KBM-7 (cell line): ENCODE measurements around the gene TNS3.
"Not testable (repeated sequence)": the region's sequence is repeated elsewhere in the genome, so short reads cannot be mapped to it uniquely, and the experiment has no call there.

Experiments used
- DNase-seq: peaks from one replicate; pipeline ENCODE4 v3.0.0-alpha.2; 2015
- in situ Hi-C: fragments of 300-500 bp; cut with MboI; formaldehyde crosslinking; loops from 2 replicates; pipeline ENCODE4 v1.14.3; 2020; ENCODE audit warnings: low sequenced_read_pairs, low pct_unique_long_range_greater_than_20kb, mixed read lengths

TNS3 gene

GRCh38 chr7:47604496-47604890 lies 22.6 kb upstream of the TNS3 start:
- in situ Hi-C loops = no loop called here
- no peak for DNase-seq

DNA sequence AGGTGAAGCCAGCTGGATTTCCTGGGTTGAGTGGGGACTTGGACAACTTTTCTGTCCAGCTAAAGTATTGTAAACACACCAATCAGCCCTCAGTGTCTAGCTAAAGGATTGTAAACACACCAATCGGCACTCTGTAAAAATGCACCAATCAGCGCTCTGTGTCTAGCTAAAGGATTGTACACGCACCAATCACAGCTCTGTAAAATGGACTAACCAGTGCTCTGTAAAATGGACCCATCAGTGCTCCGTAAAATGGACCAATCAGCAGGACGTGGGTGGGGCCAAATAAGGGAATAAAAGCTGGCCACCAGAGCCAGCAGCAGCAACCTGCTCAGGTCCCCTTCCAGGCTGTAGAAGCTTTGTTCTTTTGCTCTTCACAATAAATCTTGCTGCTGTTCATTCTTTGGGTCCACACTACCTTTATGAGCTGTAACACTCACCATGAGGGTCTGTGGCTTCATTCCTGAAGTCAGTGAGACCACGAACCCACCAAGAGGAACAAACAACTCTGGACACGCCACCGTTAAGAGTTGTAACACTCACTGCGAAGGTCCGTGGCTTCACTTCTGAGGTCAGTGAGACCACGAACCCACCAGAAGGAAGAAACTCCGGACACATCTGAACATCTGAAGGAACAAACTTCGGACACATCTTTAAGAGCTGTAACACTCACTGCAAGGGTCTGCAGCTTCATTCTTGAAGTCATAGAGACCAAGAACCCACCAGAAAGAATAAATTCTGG lies 21.8 kb upstream of the TNS3 start:
- DNase-seq, in situ Hi-C loops: not testable (repeated sequence)

- in situ Hi-C loops = no loop called here
- no peak for DNase-seq
These were observed 20.5 kb upstream of the TNS3 start for GRCh38 chr7:47602272-47603004.

DNA sequence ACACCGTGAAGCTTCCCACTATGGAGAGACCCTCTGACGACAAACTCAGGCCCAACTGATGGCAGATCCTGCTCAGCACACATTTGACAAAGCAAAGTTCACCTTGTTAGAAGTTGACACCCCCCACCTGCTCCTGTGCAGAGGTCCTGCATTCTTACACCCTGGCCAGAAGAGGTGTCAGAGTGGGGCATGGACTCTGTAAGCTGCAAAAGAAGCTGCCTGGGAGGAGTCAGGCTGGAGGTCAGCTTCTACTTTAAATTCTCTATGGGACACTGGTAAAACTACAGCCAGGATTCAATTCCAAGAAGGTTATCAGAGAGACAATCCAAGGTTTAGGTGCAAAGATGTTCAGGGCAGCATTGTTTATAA lies 20.0 kb upstream of the TNS3 start:
- in situ Hi-C loops = no loop called here
- no peak for DNase-seq

DNA sequence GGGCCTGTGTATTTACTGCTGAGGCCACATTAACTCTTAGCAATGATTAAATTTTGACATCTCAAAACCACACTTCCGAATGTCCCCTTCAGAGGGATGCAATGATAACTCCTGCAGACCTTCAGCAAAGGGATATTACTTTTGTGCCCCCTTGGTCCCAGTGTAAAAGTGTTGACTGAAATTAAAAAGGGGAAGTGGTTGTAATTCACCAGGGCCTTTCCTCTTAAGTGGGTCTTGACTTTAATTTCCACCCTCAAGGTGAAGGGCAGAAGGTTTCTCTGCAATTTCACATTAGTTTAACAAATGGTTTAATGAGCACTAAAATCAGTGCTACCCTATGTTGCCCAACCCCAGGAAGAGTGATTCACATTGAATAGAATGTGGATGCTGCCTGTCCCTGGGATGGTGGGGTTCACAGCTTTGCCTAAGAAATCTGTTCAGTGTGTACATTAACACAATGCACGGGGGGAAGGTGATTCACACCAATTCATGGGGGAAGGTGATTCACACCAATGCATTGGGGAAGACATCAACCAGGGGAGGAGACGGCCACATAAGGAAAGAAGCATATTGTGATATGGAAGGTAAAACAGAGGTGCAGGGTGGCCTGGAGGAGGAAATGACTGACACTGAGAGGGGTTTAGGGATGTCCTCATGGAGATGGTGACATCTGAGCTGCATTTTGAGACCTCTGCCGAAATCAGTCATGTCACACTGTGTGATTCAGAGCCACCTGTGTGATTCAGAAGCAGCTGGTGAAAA lies 19.4 kb upstream of the TNS3 start:
- in situ Hi-C loops = no loop called here
- peak; percentile 63 for DNase-seq

- DNase-seq = no peak
- in situ Hi-C loops = no loop called here
These were observed 18.5 kb upstream of the TNS3 start for GRCh38 chr7:47600199-47601118.

DNA sequence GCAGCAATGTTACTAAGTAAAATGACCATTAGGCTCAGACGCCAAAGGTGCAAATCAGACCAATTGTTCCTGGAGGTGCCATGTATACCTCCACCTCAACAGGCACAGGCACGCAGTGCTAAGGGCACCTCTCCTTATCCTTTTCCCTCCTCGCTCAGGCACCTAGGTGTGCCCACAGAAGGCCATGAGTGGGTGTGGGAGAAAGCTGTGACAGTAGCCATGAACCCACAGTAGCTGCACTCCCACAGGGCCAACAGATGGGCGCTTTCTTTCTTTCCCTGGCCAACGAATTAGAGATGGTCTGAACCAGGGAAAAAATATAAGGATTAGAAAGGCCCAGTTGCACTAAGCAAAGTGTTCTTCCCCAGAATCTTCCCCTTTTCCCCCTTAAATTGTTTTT lies 15.5 kb upstream of the TNS3 start:
- DNase-seq = no peak
- in situ Hi-C loops = no loop called here

DNA sequence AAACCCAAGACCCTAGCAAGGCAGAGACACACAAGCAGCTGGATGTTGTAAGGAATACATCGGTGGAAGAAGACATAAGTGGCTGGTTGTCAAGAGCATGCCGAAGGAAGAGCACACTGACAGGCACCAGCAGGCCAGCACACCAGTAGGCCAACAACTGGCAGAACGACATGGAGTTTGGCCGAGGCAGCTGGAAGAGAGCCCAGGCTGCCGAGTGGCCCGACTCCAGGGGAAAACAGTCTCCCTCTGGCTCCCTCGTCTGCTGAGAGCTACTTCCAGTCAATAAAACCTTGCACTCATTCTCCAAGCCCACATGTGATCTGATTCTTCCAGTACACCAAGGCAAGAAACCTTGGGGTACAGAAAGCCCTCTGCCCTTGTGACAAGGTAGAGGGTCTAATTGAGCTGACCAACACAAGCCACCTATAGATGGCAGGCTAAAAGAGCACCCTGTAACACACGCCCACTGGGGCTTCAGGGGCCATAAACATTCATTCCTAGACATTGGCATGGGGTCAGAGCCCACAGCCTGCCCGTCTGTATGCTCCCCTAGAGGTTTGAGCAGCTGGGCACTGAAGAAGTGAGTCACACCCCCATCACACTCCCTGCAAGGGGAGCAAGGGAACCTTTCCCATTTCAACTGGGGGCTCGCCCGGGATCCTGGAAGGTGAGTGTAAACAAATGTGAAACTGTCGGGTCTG lies 14.7 kb upstream of the TNS3 start:
- in situ Hi-C loops = no loop called here
- no peak for DNase-seq

DNA sequence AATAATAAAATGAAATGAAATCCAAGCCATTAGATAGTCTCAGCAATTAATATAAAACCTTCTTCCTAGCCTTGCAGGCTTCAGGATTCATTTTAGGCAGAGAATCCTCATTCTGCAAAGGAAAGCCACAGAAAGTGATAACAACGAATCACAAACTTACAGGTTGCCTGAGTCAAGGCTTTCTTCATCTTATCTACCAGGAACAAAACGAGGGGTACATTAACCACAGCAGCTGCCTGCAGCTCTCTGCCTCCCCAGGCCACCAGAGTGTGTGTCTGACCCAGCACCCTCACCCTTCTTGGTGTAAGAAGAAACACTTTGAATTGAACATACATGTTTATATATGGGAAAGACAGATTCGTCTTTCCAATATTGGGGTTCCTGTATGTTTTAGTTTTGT lies 12.5 kb upstream of the TNS3 start:
- in situ Hi-C loops = no loop called here
- no peak for DNase-seq

DNA sequence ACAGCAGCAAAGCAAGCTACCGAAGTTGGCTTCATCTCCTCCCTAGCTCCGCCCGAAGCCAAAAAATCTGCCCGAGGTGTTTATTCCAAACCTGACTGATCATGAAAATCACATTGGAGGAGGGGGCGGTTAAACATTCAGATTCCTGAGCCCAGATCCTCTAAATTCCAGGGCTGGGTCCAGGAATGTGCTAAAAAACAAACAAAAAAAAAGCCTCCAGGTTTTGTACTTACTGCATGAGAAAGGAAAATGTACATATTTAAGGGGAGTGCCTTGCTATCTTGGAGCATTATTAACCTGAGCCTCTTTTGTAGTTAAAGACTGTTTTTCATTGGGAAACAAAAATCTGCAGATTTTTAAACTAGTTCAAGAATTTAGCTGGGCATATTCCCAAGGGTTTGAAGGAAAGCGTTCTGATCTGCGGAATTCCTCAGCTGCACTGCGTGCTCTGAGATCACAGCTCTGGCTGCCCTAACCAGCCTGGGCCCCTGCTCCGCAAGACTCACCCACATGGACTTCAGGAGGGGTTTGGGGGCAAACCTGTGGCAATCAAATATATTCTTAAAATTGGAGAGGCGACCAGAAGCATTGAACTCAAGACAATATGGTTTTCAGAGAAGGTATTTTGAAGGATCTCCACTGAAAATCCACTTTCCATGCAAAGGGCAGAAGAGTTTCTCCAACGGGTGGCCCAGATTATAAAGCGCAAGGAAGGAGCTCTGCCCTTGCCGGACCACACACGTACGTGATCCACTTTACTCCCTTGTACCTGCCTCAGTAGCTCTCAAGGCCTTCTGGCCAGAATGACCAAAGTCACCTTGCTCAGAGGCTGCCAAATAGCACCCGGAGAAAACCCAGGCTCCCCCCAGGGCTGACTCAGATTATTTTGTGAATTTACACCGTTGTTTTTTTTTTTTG lies 10.0 kb upstream of the TNS3 start:
- DNase-seq = no peak
- in situ Hi-C loops = no loop called here

DNA sequence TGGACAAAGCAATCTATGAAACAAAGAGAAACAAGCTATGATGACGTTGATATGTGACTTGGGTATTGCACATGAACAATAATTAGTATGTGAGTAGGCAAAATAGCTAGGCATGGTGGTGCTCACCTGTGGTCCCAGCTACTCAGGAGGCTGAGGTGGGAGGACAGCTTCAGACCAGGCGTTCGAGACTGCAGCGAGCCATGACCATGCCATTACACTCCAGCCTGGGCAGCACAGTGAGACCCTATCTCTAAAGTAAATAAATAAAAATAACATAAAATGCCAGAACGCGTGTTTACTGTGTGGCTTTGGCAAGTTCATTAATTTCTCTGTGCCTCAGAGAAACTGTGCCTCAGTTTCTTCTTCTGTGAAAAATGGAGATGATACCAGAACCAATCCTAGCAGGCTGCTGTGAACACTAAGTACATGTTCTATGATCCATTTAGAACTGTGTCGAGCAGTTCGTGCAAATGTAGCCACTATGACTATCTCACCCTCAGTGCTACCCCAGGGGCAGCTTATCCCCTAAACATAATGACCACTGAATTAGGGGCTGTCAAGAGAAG lies 9.3 kb upstream of the TNS3 start:
- in situ Hi-C loops = no loop called here
- DNase-seq = no peak

DNA sequence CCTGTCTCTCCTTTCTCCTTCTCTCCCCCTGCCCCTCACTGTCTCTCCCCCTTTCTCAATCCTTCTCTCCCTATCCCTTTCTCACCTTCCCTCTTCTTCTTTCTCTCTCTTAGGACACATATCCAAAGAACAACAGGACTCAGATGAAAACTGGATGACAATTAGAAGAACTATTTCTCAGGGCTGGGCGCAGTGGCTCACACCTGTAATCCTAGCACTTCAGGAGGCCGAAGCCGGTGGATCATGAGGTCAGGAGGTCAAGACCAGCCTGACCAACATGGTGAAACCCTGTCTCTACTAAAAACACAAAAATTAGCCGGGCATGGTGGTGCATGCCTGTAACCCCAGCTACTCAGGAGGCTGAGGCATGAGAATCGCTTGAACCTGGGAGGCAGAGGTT lies 8.3 kb upstream of the TNS3 start:
- in situ Hi-C loops = not testable (repeated sequence)

DNA sequence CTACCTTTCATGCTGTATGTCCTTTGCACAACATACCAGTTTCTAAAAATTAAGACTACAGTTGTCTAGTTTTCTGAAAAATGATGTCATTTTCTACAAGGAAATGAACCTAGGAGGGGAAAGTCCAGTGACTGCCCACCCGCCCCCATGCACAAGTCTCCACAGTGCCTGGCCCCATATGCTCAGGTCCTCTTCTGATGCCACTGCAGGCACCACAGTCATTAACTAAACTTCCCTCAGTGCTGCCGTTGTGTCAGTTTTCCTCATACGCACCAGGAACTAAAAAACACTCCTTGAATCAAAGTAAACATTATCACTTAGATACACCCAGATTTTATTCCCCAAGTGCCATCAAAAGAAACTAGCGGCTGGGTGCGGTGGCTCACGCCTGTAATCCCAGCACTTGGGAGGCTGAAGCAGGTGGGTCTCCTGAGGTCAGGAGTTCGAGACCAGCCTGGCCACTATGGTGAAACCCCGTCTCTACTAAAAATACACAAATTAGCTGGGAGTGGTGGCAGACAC lies 6.9 kb upstream of the TNS3 start:
- no peak for DNase-seq
- in situ Hi-C loops = no loop called here

More for the DNA sequence above, 8.3 kb upstream of the TNS3 start:
- DNase-seq = not testable (repeated sequence)

- in situ Hi-C loops = no loop called here
These were observed 6.1 kb upstream of the TNS3 start for GRCh38 chr7:47587976-47588375.

DNA sequence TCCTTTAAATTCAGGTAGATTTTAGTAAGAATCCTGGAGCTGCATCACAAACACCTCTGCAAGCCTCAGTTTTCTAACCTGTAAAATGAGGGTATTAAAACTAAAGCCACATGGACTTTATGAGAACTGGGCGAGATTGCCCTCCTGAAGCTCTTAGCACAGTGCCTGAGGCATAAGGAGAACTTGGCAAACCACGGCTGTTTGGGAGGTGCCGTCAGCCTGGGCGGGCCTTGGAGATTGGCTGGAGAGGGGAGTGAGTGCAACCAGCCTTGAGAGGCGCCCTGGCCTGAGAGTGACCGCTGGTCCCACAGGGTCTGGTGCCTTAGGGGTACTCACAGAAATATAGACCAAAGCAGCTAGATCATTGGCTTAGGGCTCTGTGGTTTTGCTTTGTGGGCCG lies 5.4 kb upstream of the TNS3 start:
- no peak for DNase-seq

More at GRCh38 chr7:47587976-47588375, 6.1 kb upstream of the TNS3 start:
- no peak for DNase-seq

GRCh38 chr7:47586925-47587324 lies 5.0 kb upstream of the TNS3 start:
- no peak for DNase-seq
- in situ Hi-C loops = no loop called here

More for the DNA sequence above, 5.4 kb upstream of the TNS3 start:
- in situ Hi-C loops = no loop called here

- not testable (repeated sequence) for DNase-seq
These were observed 4.3 kb upstream of the TNS3 start for GRCh38 chr7:47586161-47586670.

More at GRCh38 chr7:47586161-47586670, 4.3 kb upstream of the TNS3 start:
- in situ Hi-C loops = not testable (repeated sequence)
